ENCODE measurements around the gene ADARB1. TPM values are rescaled to one million over a fixed set of nuclear protein-coding genes. Genes with fewer than 3 reads are reported as not detected.

The ADARB1 gene
- total and polyA plus RNA-seq, 9 of the 15 experiments (the other 6 are each of a cell fraction or from before 2014, with no cell fraction given): 6.7 to 16.0 (median 8.3) TPM

DNA sequence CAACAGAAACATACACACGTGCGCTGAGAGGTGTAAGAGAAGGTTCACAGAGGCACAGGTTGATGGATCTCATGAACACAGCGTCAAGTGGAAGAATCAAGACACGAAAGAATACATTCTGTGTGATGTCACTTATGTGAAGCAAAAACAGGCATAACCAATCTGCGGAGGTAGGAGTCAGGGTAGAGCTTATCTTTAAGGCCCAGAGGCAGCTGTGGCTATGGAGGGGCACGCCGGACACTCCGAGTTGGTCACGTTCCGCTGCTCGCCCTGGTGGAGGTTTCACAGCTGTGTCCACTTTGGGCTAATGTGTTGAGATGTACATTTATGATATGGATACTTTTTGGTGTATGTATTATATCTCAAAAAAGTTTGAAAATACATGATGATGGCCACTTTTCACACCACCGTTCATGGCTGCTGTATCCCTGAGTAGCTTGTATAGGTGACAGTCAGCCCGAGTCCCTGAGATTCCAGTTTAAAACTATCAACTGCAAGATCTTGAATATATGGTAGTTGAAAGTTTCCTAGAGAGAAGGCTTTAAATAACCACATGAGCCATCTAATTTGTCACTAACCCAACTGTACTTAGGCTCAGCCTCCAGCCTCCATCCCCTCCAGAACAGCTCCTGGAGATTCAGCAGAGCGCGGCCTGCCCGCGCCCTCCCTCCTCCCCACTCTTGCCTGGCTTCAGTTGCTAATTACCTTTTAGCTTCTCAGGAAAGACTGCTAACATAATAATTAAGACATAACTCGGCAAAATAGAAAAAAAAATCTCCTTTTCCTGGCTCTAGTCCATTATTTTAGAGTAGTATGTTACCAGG lies 6.7 kb upstream of the ADARB1 start (continued):
- TF ChIP-seq ZNF431 (CRISPR knock-in tag; IDR thresholded peaks at IDR 0.05) (peak; percentile 97), PHB2 (IDR thresholded peaks at IDR 0.05; ENCODE audit: low read depth) (peak; percentile 88), NR2C1 (IDR thresholded peaks at IDR 0.05) (peak; percentile 51; the same call in 1 of the 2 replicates), NR2C1 (tag; IDR thresholded peaks at IDR 0.05) (peak; percentile 77), TAF9B (IDR thresholded peaks at IDR 0.05; ENCODE audit: partially characterized antibody) (peak; percentile 95), CBFA2T3 (IDR thresholded peaks at IDR 0.05) (peak; percentile 99), ZNF77 (CRISPR knock-in tag; IDR thresholded peaks at IDR 0.05) (no peak), TARDBP (IDR thresholded peaks at IDR 0.05) (peak; percentile 94), CREB1 (IDR thresholded peaks at IDR 0.05) (peak; percentile 79), CREB1 (CRISPR knock-in tag; IDR thresholded peaks at IDR 0.05) (peak; percentile 92), ZFP36 (IDR thresholded peaks at IDR 0.05; ENCODE audit: low read depth, low read length, partially characterized antibody) (peak; percentile 30), HLTF (IDR thresholded peaks at IDR 0.05) (peak; percentile 89), SPI1 (IDR thresholded peaks at IDR 0.05; ENCODE audit: borderline replicate concordance, low read depth, low read length) (no peak), ZNF766 (CRISPR knock-in tag; conservative IDR thresholded peaks at IDR 0.05) (peak; percentile 96), CXXC5 (CRISPR knock-in tag; IDR thresholded peaks at IDR 0.05) (peak; percentile 97), HMG20B (CRISPR knock-in tag; IDR thresholded peaks at IDR 0.05) (no peak)
- TF ChIP-seq, protein P1, sequence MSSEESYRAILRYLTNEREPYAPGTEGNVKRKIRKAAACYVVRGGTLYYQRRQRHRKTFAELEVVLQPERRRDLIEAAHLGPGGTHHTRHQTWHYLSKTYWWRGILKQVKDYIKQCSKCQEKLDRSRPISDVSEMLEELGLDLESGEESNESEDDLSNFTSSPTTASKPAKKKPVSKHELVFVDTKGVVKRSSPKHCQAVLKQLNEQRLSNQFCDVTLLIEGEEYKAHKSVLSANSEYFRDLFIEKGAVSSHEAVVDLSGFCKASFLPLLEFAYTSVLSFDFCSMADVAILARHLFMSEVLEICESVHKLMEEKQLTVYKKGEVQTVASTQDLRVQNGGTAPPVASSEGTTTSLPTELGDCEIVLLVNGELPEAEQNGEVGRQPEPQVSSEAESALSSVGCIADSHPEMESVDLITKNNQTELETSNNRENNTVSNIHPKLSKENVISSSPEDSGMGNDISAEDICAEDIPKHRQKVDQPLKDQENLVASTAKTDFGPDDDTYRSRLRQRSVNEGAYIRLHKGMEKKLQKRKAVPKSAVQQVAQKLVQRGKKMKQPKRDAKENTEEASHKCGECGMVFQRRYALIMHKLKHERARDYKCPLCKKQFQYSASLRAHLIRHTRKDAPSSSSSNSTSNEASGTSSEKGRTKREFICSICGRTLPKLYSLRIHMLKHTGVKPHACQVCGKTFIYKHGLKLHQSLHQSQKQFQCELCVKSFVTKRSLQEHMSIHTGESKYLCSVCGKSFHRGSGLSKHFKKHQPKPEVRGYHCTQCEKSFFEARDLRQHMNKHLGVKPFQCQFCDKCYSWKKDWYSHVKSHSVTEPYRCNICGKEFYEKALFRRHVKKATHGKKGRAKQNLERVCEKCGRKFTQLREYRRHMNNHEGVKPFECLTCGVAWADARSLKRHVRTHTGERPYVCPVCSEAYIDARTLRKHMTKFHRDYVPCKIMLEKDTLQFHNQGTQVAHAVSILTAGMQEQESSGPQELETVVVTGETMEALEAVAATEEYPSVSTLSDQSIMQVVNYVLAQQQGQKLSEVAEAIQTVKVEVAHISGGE (CRISPR knock-in tag; IDR thresholded peaks at IDR 0.05): peak in 1 of 3 experiments; percentile 68; a peak in 2 of 6 replicates
- TF ChIP-seq, protein P2, sequence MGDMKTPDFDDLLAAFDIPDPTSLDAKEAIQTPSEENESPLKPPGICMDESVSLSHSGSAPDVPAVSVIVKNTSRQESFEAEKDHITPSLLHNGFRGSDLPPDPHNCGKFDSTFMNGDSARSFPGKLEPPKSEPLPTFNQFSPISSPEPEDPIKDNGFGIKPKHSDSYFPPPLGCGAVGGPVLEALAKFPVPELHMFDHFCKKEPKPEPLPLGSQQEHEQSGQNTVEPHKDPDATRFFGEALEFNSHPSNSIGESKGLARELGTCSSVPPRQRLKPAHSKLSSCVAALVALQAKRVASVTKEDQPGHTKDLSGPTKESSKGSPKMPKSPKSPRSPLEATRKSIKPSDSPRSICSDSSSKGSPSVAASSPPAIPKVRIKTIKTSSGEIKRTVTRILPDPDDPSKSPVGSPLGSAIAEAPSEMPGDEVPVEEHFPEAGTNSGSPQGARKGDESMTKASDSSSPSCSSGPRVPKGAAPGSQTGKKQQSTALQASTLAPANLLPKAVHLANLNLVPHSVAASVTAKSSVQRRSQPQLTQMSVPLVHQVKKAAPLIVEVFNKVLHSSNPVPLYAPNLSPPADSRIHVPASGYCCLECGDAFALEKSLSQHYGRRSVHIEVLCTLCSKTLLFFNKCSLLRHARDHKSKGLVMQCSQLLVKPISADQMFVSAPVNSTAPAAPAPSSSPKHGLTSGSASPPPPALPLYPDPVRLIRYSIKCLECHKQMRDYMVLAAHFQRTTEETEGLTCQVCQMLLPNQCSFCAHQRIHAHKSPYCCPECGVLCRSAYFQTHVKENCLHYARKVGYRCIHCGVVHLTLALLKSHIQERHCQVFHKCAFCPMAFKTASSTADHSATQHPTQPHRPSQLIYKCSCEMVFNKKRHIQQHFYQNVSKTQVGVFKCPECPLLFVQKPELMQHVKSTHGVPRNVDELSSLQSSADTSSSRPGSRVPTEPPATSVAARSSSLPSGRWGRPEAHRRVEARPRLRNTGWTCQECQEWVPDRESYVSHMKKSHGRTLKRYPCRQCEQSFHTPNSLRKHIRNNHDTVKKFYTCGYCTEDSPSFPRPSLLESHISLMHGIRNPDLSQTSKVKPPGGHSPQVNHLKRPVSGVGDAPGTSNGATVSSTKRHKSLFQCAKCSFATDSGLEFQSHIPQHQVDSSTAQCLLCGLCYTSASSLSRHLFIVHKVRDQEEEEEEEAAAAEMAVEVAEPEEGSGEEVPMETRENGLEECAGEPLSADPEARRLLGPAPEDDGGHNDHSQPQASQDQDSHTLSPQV (IDR thresholded peaks at IDR 0.05): no peak
- TF ChIP-seq, protein P3, sequence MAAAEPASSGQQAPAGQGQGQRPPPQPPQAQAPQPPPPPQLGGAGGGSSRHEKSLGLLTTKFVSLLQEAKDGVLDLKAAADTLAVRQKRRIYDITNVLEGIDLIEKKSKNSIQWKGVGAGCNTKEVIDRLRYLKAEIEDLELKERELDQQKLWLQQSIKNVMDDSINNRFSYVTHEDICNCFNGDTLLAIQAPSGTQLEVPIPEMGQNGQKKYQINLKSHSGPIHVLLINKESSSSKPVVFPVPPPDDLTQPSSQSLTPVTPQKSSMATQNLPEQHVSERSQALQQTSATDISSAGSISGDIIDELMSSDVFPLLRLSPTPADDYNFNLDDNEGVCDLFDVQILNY (CRISPR knock-in tag; IDR thresholded peaks at IDR 0.05): no peak

All from K562 (cell line).